Fibroblast of villous mesenchyme (primary cell): ENCODE measurements around the gene EBLN1. TPM values are rescaled to one million over a fixed set of nuclear protein-coding genes. Genes with fewer than 3 reads are reported as not detected.
"Not testable (repeated sequence)": the region's sequence is repeated elsewhere in the genome, so short reads cannot be mapped to it uniquely, and the experiment has no call there.

Source experiments
- DNase-seq: peaks from one replicate; pipeline ENCODE4 v3.0.0-alpha.2; 2010; ENCODE audit warnings: low read depth
- H3K4me3 ChIP-seq: 2 replicates; pipeline ENCODE4 v1.5.1; 2011; ENCODE audit warnings: low read depth, mild to moderate bottlenecking, low read length
- CTCF ChIP-seq: IDR thresholded peaks from 2 replicates; pipeline ENCODE4 v1.5.1; 2012; ENCODE audit warnings: low read depth, mild to moderate bottlenecking, low read length; ENCODE audit not compliant: insufficient read depth
- total RNA-seq: library from RNA; depleted of rRNA; stranded (reverse); fragments of >200 nt; gene quantifications from 2 replicates; pipeline ENCODE4 v1.2.3, GENCODE V29; 2012

The EBLN1 gene
- total RNA-seq, 1 donor: not detected

DNA sequence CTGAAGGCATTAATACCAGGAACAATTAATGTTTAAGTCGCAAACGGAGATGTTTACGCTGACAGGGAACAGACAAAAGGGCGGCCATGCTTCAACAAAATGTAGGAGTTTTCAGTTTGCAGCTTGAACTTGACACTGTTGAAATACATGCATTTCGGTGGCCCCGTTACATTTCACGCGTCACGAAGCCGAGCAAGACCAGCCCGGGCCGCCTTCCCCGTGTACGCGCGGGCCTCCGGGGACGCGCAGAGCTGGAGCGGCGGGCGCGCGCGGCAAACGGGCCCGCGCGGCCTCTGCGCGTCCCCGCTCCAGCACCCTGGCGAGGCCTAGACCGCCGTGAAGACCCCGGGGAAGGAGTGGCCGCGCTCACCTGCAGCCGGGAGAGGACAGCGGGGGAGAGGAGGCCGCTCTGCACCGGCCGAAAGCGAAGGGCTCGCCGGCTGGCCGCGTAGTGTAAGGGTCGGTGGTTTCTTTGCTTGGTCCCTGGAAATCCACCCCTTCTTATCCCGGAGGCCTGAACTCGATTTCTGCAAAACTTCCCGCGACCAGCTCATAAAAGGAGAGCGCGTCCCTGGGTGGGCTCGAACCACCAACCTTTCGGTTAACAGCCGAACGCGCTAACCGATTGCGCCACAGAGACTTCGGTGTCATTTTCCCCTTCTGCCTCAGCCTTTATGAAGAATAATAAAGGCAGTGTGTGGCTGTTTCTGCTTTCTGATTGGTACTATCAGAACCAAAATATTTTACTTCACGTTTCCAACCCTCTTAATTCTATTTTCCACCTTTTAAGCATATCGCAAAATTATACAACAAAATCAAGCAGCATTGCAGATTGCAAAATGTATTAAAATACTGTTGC is 11.4 kb upstream of the EBLN1 start:
- H3K4me3 ChIP-seq: peak overlapping the region; percentile 65
- DNase-seq: peak; percentile 91
- no peak for TF ChIP-seq CTCF

DNA sequence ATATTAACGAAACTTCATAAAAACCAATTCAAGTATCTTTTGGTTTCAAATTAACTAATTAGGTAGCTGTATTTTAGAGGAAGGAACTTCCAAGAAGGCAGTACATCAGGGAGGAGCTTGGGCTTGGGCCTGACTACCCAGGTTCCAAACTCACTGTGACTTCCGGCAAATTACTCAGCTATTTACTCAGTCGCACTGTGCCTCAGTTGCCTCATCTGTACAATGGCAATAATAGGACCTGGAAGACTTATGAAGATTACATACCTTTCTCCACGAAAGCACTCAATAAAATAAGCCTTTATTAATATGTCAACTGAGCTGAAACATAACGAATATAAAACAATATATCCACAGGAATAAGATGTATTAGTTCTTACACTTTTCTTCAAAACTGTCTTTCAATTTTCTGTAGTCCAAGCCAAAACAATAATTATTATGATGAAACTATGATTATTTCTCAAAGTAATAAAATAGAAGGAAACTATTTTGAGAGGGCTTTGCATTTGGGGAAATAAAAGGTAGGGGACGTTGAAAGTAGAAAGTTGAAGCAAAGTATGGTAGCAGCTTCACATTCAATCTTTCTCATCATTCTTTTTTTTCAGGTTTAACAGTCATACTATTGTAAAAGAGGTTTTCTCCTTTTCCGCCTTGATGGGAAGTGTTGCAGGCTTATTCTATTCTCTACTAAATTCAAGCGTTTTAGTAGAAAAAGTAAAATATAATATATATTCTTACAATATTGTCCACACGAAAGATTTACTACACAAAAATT is 10.5 kb upstream of the EBLN1 start:
- TF ChIP-seq CTCF: no peak
- DNase-seq: no peak
- peak overlapping the region; percentile 65 for H3K4me3 ChIP-seq

DNA sequence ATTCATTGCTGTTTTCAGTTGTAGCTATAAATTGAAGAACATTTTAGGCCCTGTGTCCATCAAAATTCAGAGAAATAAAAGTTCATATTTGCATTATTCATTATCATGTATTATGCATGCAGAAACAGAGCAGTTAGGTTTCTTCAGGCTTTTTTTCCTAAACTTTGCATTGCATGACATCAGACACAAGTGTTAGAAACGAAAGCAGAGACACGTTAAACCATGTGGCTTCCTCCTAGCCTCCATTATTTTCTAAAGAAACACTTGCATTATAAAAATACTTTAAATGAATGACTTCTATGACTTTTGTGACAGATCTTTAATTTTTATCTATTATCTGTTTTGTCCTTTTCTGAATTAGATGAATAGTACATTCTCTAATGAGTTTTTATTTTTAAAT is 8.8 kb upstream of the EBLN1 start:
- no peak overlapping the region for H3K4me3 ChIP-seq
- DNase-seq: no peak
- TF ChIP-seq CTCF: no peak

GRCh38 chr10:22222236-22223190 is 4.7 kb upstream of the EBLN1 start:
- no peak for TF ChIP-seq CTCF
- no peak overlapping the region for H3K4me3 ChIP-seq
- DNase-seq: no peak

GRCh38 chr10:22219308-22219707 is 1.5 kb upstream of the EBLN1 start:
- no peak for DNase-seq
- TF ChIP-seq CTCF: no peak
- no peak overlapping the region for H3K4me3 ChIP-seq

- H3K4me3 ChIP-seq: no peak overlapping the region
- DNase-seq: no peak
- TF ChIP-seq CTCF: peak; percentile 40
Measured at GRCh38 chr10:22218448-22218847, 633 bp upstream of the EBLN1 start.

- not testable (repeated sequence) for H3K4me3 ChIP-seq, DNase-seq
Measured at GRCh38 chr10:22217084-22217483, 731 bp downstream of the EBLN1 start.
